ENCODE results near the gene OR52K1. TPM values are rescaled to one million over a fixed set of nuclear protein-coding genes. Genes with fewer than 3 reads are reported as not detected.

OR52K1 gene
- polyA plus RNA-seq, 2 of the 4 experiments (the other 2 are of a cell fraction) = not detected

DNA sequence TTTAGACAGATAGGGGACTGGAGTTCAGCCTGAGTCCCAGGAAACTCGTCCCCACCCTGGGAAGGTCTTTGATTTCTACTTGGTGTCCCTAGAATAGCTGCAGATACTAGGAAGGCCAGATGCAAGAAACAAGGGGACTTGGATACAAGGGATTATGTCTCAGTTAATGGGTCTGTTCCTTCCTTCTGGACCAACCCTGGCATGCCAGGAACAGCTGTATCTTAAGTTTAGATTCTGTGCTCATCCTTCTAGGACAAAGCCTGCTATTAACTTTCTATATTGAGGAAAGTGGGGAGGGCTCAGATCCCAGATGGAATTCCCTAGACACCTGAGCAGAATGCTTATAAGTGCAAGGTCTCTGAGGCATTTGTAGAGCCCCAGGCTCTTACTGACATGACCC lies 58.6 kb downstream of the OR52K1 start:
- Histone ChIP-seq H3K4me2 (no peak overlapping the region), H3K4me3 (no peak overlapping the region), H3K4me1 (no peaks in the 10 kb centered on the region), H3K27ac (no peak overlapping the region), H3K9me3 (no peaks in the 10 kb centered on the region)
- DNase-seq (ENCODE audit: low read depth in 1 of 2, low spot score in 1 of 2) (no peak), ATAC-seq (no peak), FAIRE-seq (no peak)
- TF ChIP-seq, protein P1, sequence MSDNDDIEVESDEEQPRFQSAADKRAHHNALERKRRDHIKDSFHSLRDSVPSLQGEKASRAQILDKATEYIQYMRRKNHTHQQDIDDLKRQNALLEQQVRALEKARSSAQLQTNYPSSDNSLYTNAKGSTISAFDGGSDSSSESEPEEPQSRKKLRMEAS (IDR thresholded peaks at IDR 0.05) = no peak
- 0% methylated on average over 1 of the region's 1 CpG for WGBS (ENCODE audit: missing lambda C conversion rate)
- CTCF ChIA-PET = interaction anchor here (1.1 to 6.2 kb wide), 5 partner anchors 9 to 359 kb away, joined by 3 to 98 read pairs (median 4); no protein-coding TSS in a partner anchor
- POLR2A ChIA-PET = no interaction called here

Other genes with a start within 250 kb of the OR52K1 start
- gene OR52B4, start 114.3 kb upstream of the OR52K1 start, polyA plus RNA-seq (2011; rRNA removed) = not detected in 2 replicates
- not detected in 3 replicates for gene OR52B4, start 114.3 kb upstream of the OR52K1 start, polyA plus RNA-seq (2017; fragmentation: RNase III; extraction: RNeasy Plus Mini Kit Qiagen cat#74134 plus additional on column Dnase treatment)
- gene TRIM21, start 88.9 kb upstream of the OR52K1 start, polyA plus RNA-seq (2011; rRNA removed) = 15.6 and 19.3 TPM in 2 replicates
- gene TRIM21, start 88.9 kb upstream of the OR52K1 start, polyA plus RNA-seq (2017; fragmentation: RNase III; extraction: RNeasy Plus Mini Kit Qiagen cat#74134 plus additional on column Dnase treatment) = 11.3 to 13.2 TPM (median 11.6 TPM) in 3 replicates
- gene OR52K2, start 33.4 kb upstream of the OR52K1 start, polyA plus RNA-seq (2011; rRNA removed) = not detected in 2 replicates
- not detected in 3 replicates for gene OR52K2, start 33.4 kb upstream of the OR52K1 start, polyA plus RNA-seq (2017; fragmentation: RNase III; extraction: RNeasy Plus Mini Kit Qiagen cat#74134 plus additional on column Dnase treatment)
- gene OR52M1, start 62.5 kb downstream of the OR52K1 start, polyA plus RNA-seq (2011; rRNA removed) = not detected in 2 replicates
- gene OR52M1, start 62.5 kb downstream of the OR52K1 start, polyA plus RNA-seq (2017; fragmentation: RNase III; extraction: RNeasy Plus Mini Kit Qiagen cat#74134 plus additional on column Dnase treatment) = not detected in 3 replicates
- gene OR52I2, start 99.1 kb downstream of the OR52K1 start, polyA plus RNA-seq (2011; rRNA removed) = not detected in 2 replicates
- gene OR52I2, start 99.1 kb downstream of the OR52K1 start, polyA plus RNA-seq (2017; fragmentation: RNase III; extraction: RNeasy Plus Mini Kit Qiagen cat#74134 plus additional on column Dnase treatment) = not detected in 3 replicates
- gene OR52I1, start 111.4 kb downstream of the OR52K1 start, polyA plus RNA-seq (2011; rRNA removed) = not detected in 2 replicates
- not detected in 3 replicates for gene OR52I1, start 111.4 kb downstream of the OR52K1 start, polyA plus RNA-seq (2017; fragmentation: RNase III; extraction: RNeasy Plus Mini Kit Qiagen cat#74134 plus additional on column Dnase treatment)
- gene TRIM68, start 125.6 kb downstream of the OR52K1 start, polyA plus RNA-seq (2011; rRNA removed) = 9.6 and 11.6 TPM in 2 replicates
- 9.6 to 10.8 TPM (median 9.7 TPM) in 3 replicates for gene TRIM68, start 125.6 kb downstream of the OR52K1 start, polyA plus RNA-seq (2017; fragmentation: RNase III; extraction: RNeasy Plus Mini Kit Qiagen cat#74134 plus additional on column Dnase treatment)
- not detected in 2 replicates for gene OR51D1, start 154.8 kb downstream of the OR52K1 start, polyA plus RNA-seq (2011; rRNA removed)
- not detected in 3 replicates for gene OR51D1, start 154.8 kb downstream of the OR52K1 start, polyA plus RNA-seq (2017; fragmentation: RNase III; extraction: RNeasy Plus Mini Kit Qiagen cat#74134 plus additional on column Dnase treatment)
- gene OR51E1, start 161.3 kb downstream of the OR52K1 start, polyA plus RNA-seq (2011; rRNA removed) = 0.03 TPM in 1 of 2 replicates, not detected in the other
- gene OR51E1, start 161.3 kb downstream of the OR52K1 start, polyA plus RNA-seq (2017; fragmentation: RNase III; extraction: RNeasy Plus Mini Kit Qiagen cat#74134 plus additional on column Dnase treatment) = not detected in 3 replicates
- 0.07 TPM in 1 of 2 replicates, not detected in the other for gene OR51E2, start 215.2 kb downstream of the OR52K1 start, polyA plus RNA-seq (2011; rRNA removed)
- gene OR51E2, start 215.2 kb downstream of the OR52K1 start, polyA plus RNA-seq (2017; fragmentation: RNase III; extraction: RNeasy Plus Mini Kit Qiagen cat#74134 plus additional on column Dnase treatment) = not detected in 3 replicates
- gene MMP26, start 222.1 kb downstream of the OR52K1 start, polyA plus RNA-seq (2011; rRNA removed) = not detected in 2 replicates
- not detected in 3 replicates for gene MMP26, start 222.1 kb downstream of the OR52K1 start, polyA plus RNA-seq (2017; fragmentation: RNase III; extraction: RNeasy Plus Mini Kit Qiagen cat#74134 plus additional on column Dnase treatment)

Measured in A549 (cell line).